Retinal pigment epithelial cell (primary cell): ENCODE measurements around the gene OTX1.
A peak's percentile ranks its signal among the peaks of the same experiment; 100 is the strongest.

ENCODE experiments used
- DNase-seq: peaks from one replicate; pipeline ENCODE4 v3.0.0-alpha.2; 2010; ENCODE audit warnings: low read depth
- H3K4me3 ChIP-seq: 2 replicates; pipeline ENCODE4 v1.5.1; 2011; ENCODE audit warnings: mild to moderate bottlenecking, low read length, control low read depth, moderate library complexity
- CTCF ChIP-seq: conservative IDR thresholded peaks from 2 replicates; pipeline ENCODE4 v1.5.1; 2011; ENCODE audit warnings: low read depth, low read length, control low read depth, inconsistent platforms

Gene OTX1

GRCh38 chr2:63051795-63052333 is 1.2 kb downstream of the OTX1 start:
- H3K4me3 ChIP-seq = peak overlapping the region; percentile 91
- no peak for DNase-seq
- TF ChIP-seq CTCF = no peak

- TF ChIP-seq CTCF = no peak
- H3K4me3 ChIP-seq = peak overlapping the region; percentile 91
- DNase-seq = no peak
These were observed 1.9 kb downstream of the OTX1 start for GRCh38 chr2:63052411-63053080.

- TF ChIP-seq CTCF = no peak
- no peak for DNase-seq
- peak overlapping the region; percentile 91 for H3K4me3 ChIP-seq
These were observed 2.7 kb downstream of the OTX1 start for GRCh38 chr2:63053081-63053888.

GRCh38 chr2:63053889-63054602 is 3.4 kb downstream of the OTX1 start:
- no peak for DNase-seq
- TF ChIP-seq CTCF = peak; percentile 65
- peak overlapping the region; percentile 91 for H3K4me3 ChIP-seq

- no peak for TF ChIP-seq CTCF
- no peak overlapping the region for H3K4me3 ChIP-seq
- no peak for DNase-seq
These were observed 4.2 kb downstream of the OTX1 start for GRCh38 chr2:63054841-63055225.

GRCh38 chr2:63055226-63056106 is 4.8 kb downstream of the OTX1 start:
- peak overlapping the region; percentile 14 for H3K4me3 ChIP-seq
- DNase-seq = no peak

More at GRCh38 chr2:63055226-63056106, 4.8 kb downstream of the OTX1 start:
- no peak for TF ChIP-seq CTCF
